K562 (cell line): Measurements from ENCODE around the gene LRRC15. TPM values are rescaled to one million over a fixed set of nuclear protein-coding genes. Genes with fewer than 3 reads are reported as not detected.

ENCODE experiments used
- ATAC-seq: fragments of 200-7000 bp; cut with Tn5 transposase; 3 replicates; pipeline ENCODE4 v1.9.1; 2020; ENCODE audit warnings: moderate library complexity
- BruUV-seq: library from RNA; stranded (reverse); fragments of 400-500 nt; replicated peaks from 2 replicates; lab custom pipeline; 2021; lab: Mats Ljungman, UMichigan
- CTCF ChIA-PET: fragments of 300-600 bp; formaldehyde crosslinking; extraction: SDS; loops from one replicate; lab custom pipeline; 2021; ENCODE audit warnings: low intra/inter-chr PET ratio; lab: Yijun Ruan, JAX
- POLR2A ChIA-PET: fragments of 300-600, 350-650 bp; sonication (Branson Sonifier 250); formaldehyde crosslinking; extraction: SDS; loops from one replicate; lab custom pipeline; 2021; ENCODE audit warnings: antibody characterized with exemption, inconsistent platforms; lab: Yijun Ruan, JAX
- DNase-seq, 4 experiments: peaks; one replicate each; pipeline versions ENCODE4 v3.0.0 to v3.0.0-alpha.2; 2011 to 2018; ENCODE audit warnings: low spot score in 3 of 4, mixed read lengths in 3 of 4; ENCODE audit errors: extremely low read depth in 1 of 4
- FAIRE-seq: peaks from 2 replicates; lab custom pipeline; 2011; peaks lifted over from hg19 to GRCh38; lab: Jason Lieb, UNC
- H2AFZ ChIP-seq: 2 replicates; pipeline ENCODE4 v1.6.0; 2011; ENCODE audit warnings: low read depth, low read length, control low read depth, inconsistent platforms
- H3K27ac ChIP-seq: fragments of 200-600 bp; 3 replicates; pipeline ENCODE4 v1.8.0; 2011; ENCODE audit warnings: low read depth, mild to moderate bottlenecking, control low read depth, inconsistent platforms, low read length, moderate library complexity, mixed read lengths; ENCODE audit errors: extremely low read depth
- H3K27me3 ChIP-seq, 2 experiments: fragments of 300-600 bp in 1 of 2; 2 replicates in 1 of 2; 3 replicates in 1 of 2; pipeline versions ENCODE4 v1.6.0 to v1.8.0; 2011; ENCODE audit warnings: inconsistent platforms in 2 of 2, low read length in 2 of 2, mild to moderate bottlenecking in 1 of 2, mixed read lengths in 1 of 2, moderate library complexity in 1 of 2; ENCODE audit not compliant: control insufficient read depth in 2 of 2, insufficient read depth in 2 of 2
- H3K36me3 ChIP-seq: fragments of 300-600 bp; 3 replicates; pipeline ENCODE4 v1.8.0; 2011; ENCODE audit warnings: mild to moderate bottlenecking, low read length, inconsistent platforms; ENCODE audit not compliant: control insufficient read depth, insufficient read depth
- H3K4me1 ChIP-seq, 2 experiments: fragments of 200-600 bp in 1 of 2; replicated peaks in 1 of 2; 2 replicates in 1 of 2; 3 replicates in 1 of 2; pipeline versions ENCODE4 v1.5.1 to v1.8.0; 2011; ENCODE audit warnings: inconsistent platforms in 2 of 2, low read length in 2 of 2, mild to moderate bottlenecking in 1 of 2, mixed read lengths in 1 of 2, moderate library complexity in 1 of 2; ENCODE audit not compliant: control insufficient read depth in 2 of 2, insufficient read depth in 2 of 2
- H3K4me2 ChIP-seq: 2 replicates; pipeline ENCODE4 v1.6.1; 2011; ENCODE audit warnings: low read length, control low read depth, inconsistent platforms, mixed read lengths; ENCODE audit not compliant: insufficient read depth
- H3K4me3 ChIP-seq: fragments of 200-600 bp; sonication (generic), shearing (Covaris generic); 2 replicates; pipeline ENCODE4 v1.5.1; 2016; ENCODE audit warnings: control low read depth, inconsistent platforms
- H3K79me2 ChIP-seq: fragments of 200-600 bp; 3 replicates; pipeline ENCODE4 v1.8.0; 2011; ENCODE audit warnings: low read length, inconsistent platforms; ENCODE audit not compliant: control insufficient read depth, insufficient read depth
- H3K9ac ChIP-seq, 2 experiments: 2 replicates each; pipeline versions ENCODE4 v1.6.0 to v1.6.1; 2011; ENCODE audit warnings: low read depth in 2 of 2, low read length in 2 of 2, control low read depth in 1 of 2, inconsistent platforms in 1 of 2, mild to moderate bottlenecking in 1 of 2, mixed read lengths in 1 of 2; ENCODE audit not compliant: insufficient read depth in 1 of 2
- H3K9me1 ChIP-seq: one replicate; pipeline ENCODE4 v1.6.0; 2011; ENCODE audit warnings: inconsistent platforms, mild to moderate bottlenecking, low read length, moderate library complexity; ENCODE audit not compliant: control insufficient read depth, insufficient read depth
- H3K9me3 ChIP-seq: replicated peaks from 2 replicates; pipeline ENCODE4 v1.5.1; 2011; ENCODE audit warnings: low read depth, low read length, inconsistent platforms; ENCODE audit not compliant: control insufficient read depth, insufficient read depth
- H4K20me1 ChIP-seq: replicated peaks from 2 replicates; pipeline ENCODE4 v1.6.1; 2011; ENCODE audit warnings: low read length, inconsistent platforms, mixed read lengths; ENCODE audit not compliant: control insufficient read depth, insufficient read depth
- COPS2 ChIP-seq: fragments of 450-650 bp; conservative IDR thresholded peaks from 2 replicates; pipeline ENCODE4 v1.6.1; 2016; ENCODE audit warnings: mild to moderate bottlenecking, moderate library complexity
- CREB3L1 ChIP-seq: fragments of 450-650 bp; IDR thresholded peaks from 2 replicates; pipeline ENCODE4 v1.6.1; 2014; ENCODE audit warnings: low read depth, mild to moderate bottlenecking, moderate library complexity, borderline replicate concordance
- CTCF ChIP-seq, 3 experiments: IDR thresholded peaks in 2 of 3; conservative IDR thresholded peaks in 1 of 3; 2 replicates each; pipeline ENCODE4 v1.5.1; 2011 to 2012; ENCODE audit warnings: low read length in 3 of 3, mild to moderate bottlenecking in 3 of 3, control low read depth in 2 of 3, improper control_type of control experiment in 1 of 3, inconsistent platforms in 1 of 3, low read depth in 1 of 3, mixed read lengths in 1 of 3, moderate library complexity in 1 of 3; ENCODE audit not compliant: insufficient read depth in 2 of 3
- FOXJ2 ChIP-seq: fragments of 200-800 bp; sonication (Bioruptor generic); IDR thresholded peaks from 2 replicates; pipeline ENCODE4 v1.6.1; 2016; ENCODE audit warnings: missing genetic modification characterization, missing compliant biosample characterization
- KDM2B ChIP-seq: fragments of 250-450 bp; sonication (Bioruptor Pico); IDR thresholded peaks from 2 replicates; pipeline ENCODE4 v1.8.0; 2021; ENCODE audit warnings: mild to moderate bottlenecking, moderate library complexity
- MCM3 ChIP-seq: fragments of 450-650 bp; IDR thresholded peaks from 2 replicates; pipeline ENCODE4 v1.6.1; 2016
- POLR2G ChIP-seq: fragments of 200-400 bp; formaldehyde crosslinking; IDR thresholded peaks from 2 replicates; pipeline ENCODE4 v1.6.1; 2017; ENCODE audit warnings: low read depth, mild to moderate bottlenecking, antibody characterized with exemption, low read length, moderate library complexity
- RAD21 ChIP-seq, 2 experiments: fragments of 250-450 bp in 1 of 2; fragments of 450-650 bp in 1 of 2; sonication (Bioruptor Pico) in 1 of 2; formaldehyde crosslinking in 1 of 2; IDR thresholded peaks in 1 of 2; conservative IDR thresholded peaks in 1 of 2; 2 replicates each; pipeline versions ENCODE4 v1.4.0 to v1.8.0; 2020 to 2022; ENCODE audit warnings: mild to moderate bottlenecking in 2 of 2, moderate library complexity in 1 of 2
- STAG1 ChIP-seq: sonication (generic); formaldehyde crosslinking; IDR thresholded peaks from 2 replicates; pipeline ENCODE4 v1.5.0; 2020; ENCODE audit warnings: missing genetic modification reagents, borderline replicate concordance
- ZBED1 ChIP-seq: IDR thresholded peaks from 2 replicates; pipeline ENCODE4 v1.6.1; 2014
- ZNF121 ChIP-seq: sonication (generic); formaldehyde crosslinking; conservative IDR thresholded peaks from 2 replicates; pipeline ENCODE4 v1.8.0; 2022; ENCODE audit warnings: missing genetic modification reagents
- WGBS: fragments of 100-300 bp; shearing (Covaris generic); methylation state at CpG from one replicate; pipeline ENCODE4 v1.1.6; 2016; ENCODE audit warnings: low coverage, mixed read lengths; ENCODE audit not compliant: insufficient coverage; ENCODE audit errors: missing lambda C conversion rate; 5-methylcytosine and 5-hydroxymethylcytosine counted together
- in situ Hi-C: fragments of 300-500 bp; cut with MboI; formaldehyde crosslinking; loops from 4 replicates; pipeline ENCODE4 v1.15.0; 2018; ENCODE audit warnings: inconsistent platforms, mixed read lengths
- intact Hi-C: fragments of 100-400 bp; cut with micrococcal nuclease; formaldehyde crosslinking; loops from 2 replicates; pipeline ENCODE4 v1.14.2; 2022
- polyA plus RNA-seq, 8 experiments: library from polyadenylated mRNA; depleted of rRNA in 4 of 8; stranded (reverse) in 5 of 8; unstranded in 3 of 8; fragments of >200 nt; fragmentation: Nextera tagmentation in 2 of 8; fragmentation: Illumina TruSeq in 1 of 8; extraction: Ambion mirVana in 2 of 8; extraction: Trizol in 1 of 8; gene quantifications; 2 replicates each; pipeline versions ENCODE4 v1.2.1 to v1.2.3, GENCODE V29; 2011 to 2014; ENCODE audit warnings: inconsistent platforms in 1 of 8, missing spikeins in 1 of 8
- total RNA-seq, 7 experiments: library from RNA; depleted of rRNA in 6 of 7; stranded (reverse); fragments of >200 nt in 6 of 7; fragmentation: Illumina TruSeq in 2 of 7; extraction: Trizol in 2 of 7; gene quantifications; 2 replicates each; pipeline versions ENCODE4 v1.2.1 to v1.2.3, GENCODE V29; 2011 to 2021; ENCODE audit warnings: low replicate concordance in 1 of 7

Gene LRRC15
- total and polyA plus RNA-seq, 9 of the 15 experiments (the other 6 are each of a cell fraction or from before 2014, with no cell fraction given), result not detected

- TF ChIP-seq CTCF (IDR thresholded peaks at IDR 0.05 in 2 of 3, conservative IDR thresholded peaks at IDR 0.05 in 1 of 3; ENCODE audit: insufficient read depth in 2 of 3, low read depth in 1 of 3, low read length in 3 of 3), result peak; percentile 29 to 54 (median 54); a peak in 5 of 6 replicates
- TF ChIP-seq STAG1 (CRISPR knock-in tag), result peak; percentile 54; the same call in 1 of the 2 replicates
- no peak for TF ChIP-seq FOXJ2 (tag)
- peak in 1 of 2 experiments; percentile 53; a peak in 2 of 4 replicates for TF ChIP-seq RAD21 (CRISPR knock-in tag; conservative IDR thresholded peaks at IDR 0.05 in 1 of 2, IDR thresholded peaks at IDR 0.05 in 1 of 2)
- no peak for TF ChIP-seq ZBED1
These were observed 30.2 kb downstream of the LRRC15 start (continued) for GRCh38 chr3:194339356-194339755.

GRCh38 chr3:194337965-194338753 is 31.4 kb downstream of the LRRC15 start:
- H3K4me1 ChIP-seq, result peaks cover 1 to 21% of the 10 kb centered on the region in 2 experiments; a peak in 4 of 5 replicates
- no TSS peak for BruUV-seq
- 10% methylated on average over 13 of the region's 13 CpGs for WGBS
- TF ChIP-seq KDM2B (CRISPR knock-in tag) (no peak), MCM3 (no peak), POLR2G (no peak), CREB3L1 (no peak), ZNF121 (CRISPR knock-in tag) (peak; percentile 50; the same call in 1 of the 2 replicates), COPS2 (no peak)
- TF ChIP-seq, all 486 proteins: peak for 1
- H3K36me3 ChIP-seq, result no peaks in the 10 kb centered on the region
- H3K79me2 ChIP-seq, result no peaks in the 10 kb centered on the region
- H3K27me3 ChIP-seq, result peaks cover 41 to 70% of the 10 kb centered on the region in 2 experiments
- no peak overlapping the region for H2AFZ ChIP-seq
- H3K9me3 ChIP-seq, result no peaks in the 10 kb centered on the region
- H3K9me1 ChIP-seq, result no peaks in the 10 kb centered on the region
- H3K4me3 ChIP-seq, result no peak overlapping the region
- H3K4me2 ChIP-seq, result no peak overlapping the region
- no peak overlapping the region for H3K27ac ChIP-seq
- intact Hi-C loops, result loop anchor here (10.0 kb wide), 2 partner anchors 767 to 927 kb away; no protein-coding TSS in a partner anchor
- in situ Hi-C loops, result loop anchor here (5.0 to 25.0 kb wide), 3 partner anchors 64 to 1876 kb away; no protein-coding TSS in a partner anchor
- no peaks in the 10 kb centered on the region; the same call in 1 of the 2 replicates for H4K20me1 ChIP-seq
- no peak overlapping the region for H3K9ac ChIP-seq
- DNase-seq (no peak), FAIRE-seq (no peak), ATAC-seq (no peak)
- CTCF ChIA-PET, result no interaction called here
- POLR2A ChIA-PET, result no interaction called here
